ENCODE measurements around the gene KLHL22.

DNA sequence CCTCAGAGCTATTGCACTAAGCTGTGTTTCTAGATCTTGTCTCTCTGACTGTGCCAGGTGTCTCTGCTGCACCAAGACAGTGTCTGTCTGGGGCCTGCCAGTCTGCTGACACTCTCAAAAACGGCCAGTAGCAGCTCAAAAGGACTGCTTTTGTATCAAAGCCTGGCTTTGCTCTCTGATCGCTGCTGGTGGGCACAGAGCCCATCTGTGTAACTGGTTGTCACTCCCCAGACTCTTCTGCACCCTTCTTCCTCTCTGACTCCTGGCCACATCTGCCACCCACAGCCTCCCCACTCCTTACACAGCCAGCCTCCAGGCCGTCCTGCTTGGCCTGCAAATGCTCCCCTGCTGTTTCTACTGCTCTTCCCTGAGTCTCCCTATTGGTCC is 38.3 kb upstream of the KLHL22 start:
- TF ChIP-seq CTCF (IDR thresholded peaks at IDR 0.05; ENCODE audit: low read depth, low read length) (no peak), EZH2phosphoT487 (IDR thresholded peaks at IDR 0.05; ENCODE audit: low read depth) (no peak)
